Measurements from ENCODE around the gene HNRNPUL2. TPM values are rescaled to one million over a fixed set of nuclear protein-coding genes. Genes with fewer than 3 reads are reported as not detected.

The HNRNPUL2 gene
- total RNA-seq, 1 donor from 2014 or later = 63.6 TPM

DNA sequence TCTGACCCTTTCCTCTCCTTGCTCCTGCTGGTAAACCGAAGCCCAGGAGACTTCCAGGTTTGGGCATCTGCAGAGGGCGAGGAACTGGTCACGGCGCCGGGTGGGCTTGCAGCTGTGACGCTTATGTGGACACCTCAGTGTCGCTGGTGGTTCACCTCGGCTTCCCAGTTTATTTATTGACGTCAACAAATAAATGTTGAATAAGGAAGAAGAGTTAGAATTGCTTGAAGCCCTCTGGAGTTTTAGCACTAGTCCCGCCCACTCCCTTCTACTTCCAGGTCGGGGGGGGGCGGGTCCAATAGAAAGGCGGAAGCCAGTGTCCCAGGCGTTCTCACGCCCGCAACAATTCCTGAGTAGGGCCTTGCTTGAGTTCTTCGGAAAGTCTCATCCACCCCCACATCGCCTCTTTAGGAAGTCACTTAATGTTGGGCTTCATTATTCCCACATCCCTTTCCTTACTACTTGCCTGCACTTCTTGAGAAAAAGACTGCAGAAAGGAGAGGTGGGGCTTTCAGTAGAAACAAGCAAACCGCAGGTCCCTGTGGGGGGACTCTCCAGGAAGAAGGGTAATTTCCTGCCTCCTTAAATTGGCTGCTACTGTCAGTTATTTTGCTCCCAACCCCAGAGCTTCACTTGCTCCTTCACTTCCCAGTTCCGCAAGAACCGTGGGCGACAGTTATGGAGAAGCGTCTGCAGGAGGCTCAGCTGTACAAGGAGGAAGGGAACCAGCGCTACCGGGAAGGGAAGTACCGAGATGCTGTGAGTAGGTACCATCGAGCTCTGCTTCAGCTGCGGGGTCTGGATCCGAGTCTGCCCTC lies 1.1 kb upstream of the HNRNPUL2 start, which contains the start of gene TTC9C:
Gene TTC9C (plus strand): TSS at position 316 of the 818 bp plus-strand sequence. CDS start 363 bp downstream, at position 679.
- intact Hi-C loops (cut with micrococcal nuclease) = loop anchor here (1.0 kb wide), 8 partner anchors 26 to 152 kb away; partner anchors contain the start of genes LBHD1, NXF1, POLR2G and SLC3A2

GRCh38 chr11:62727872-62728170 lies 564 bp upstream of the HNRNPUL2 start:
- intact Hi-C loops (cut with micrococcal nuclease) = loop anchor here (1.0 to 2.0 kb wide), 19 partner anchors 19 to 152 kb away; partner anchors contain the start of genes C11orf98, CSKMT, GANAB and INTS5

GRCh38 chr11:62726915-62727164 lies 417 bp downstream of the HNRNPUL2 start:
- intact Hi-C loops (cut with micrococcal nuclease) = loop anchor here (1.0 to 2.0 kb wide), 11 partner anchors 18 to 136 kb away; partner anchors contain the start of genes C11orf98, CSKMT, GANAB and INTS5

GRCh38 chr11:62726156-62726914 lies 922 bp downstream of the HNRNPUL2 start:
- intact Hi-C loops (cut with micrococcal nuclease) = loop anchor here (2.0 kb wide), 2 partner anchors 62 to 136 kb away; partner anchors contain the start of genes C11orf98, CSKMT and TUT1

- intact Hi-C loops (cut with micrococcal nuclease) = loop anchor here (2.0 kb wide), 2 partner anchors 61 to 135 kb away; partner anchors contain the start of genes C11orf98, CSKMT and TUT1
Measured at GRCh38 chr11:62725646-62726045, 1.6 kb downstream of the HNRNPUL2 start.

DNA sequence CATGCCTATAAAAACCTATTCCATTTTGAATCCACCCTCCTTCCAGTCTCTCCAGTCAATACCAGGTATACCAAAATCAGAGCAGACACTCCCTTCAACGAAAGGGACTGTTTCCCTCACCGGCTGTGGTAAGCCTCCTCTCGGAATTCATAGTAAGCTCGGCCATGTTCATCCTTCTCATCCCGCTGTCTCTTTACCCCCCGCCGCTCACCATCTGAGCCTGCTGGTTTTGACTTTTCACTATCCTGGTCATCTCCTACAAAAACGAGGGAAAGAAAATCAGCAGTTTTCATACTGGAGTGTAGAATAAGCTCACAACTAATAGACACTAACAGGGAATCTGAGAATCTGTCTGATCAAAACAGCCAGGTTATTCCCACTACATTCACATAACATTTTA lies 3.1 kb downstream of the HNRNPUL2 start:
- intact Hi-C loops (cut with micrococcal nuclease) = no loop called here

DNA sequence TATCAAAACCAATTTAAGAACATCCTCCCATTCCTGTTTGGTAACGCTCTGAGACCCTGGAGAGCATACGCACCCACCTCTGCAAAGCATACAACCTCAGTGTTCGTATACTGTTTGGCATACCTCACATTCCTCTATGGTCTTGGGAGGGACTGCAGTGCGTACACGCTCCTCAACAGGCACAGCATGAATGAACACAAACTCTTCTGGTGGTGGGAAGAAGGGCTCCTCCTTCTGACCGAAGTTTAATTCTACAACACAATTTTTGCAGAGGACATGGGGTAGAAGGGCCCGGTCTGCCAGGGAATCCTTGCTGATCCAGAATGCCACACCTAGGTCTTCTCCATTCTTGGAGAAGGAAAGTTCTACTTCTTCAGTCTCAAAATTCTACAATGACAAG lies 5.3 kb downstream of the HNRNPUL2 start:
- intact Hi-C loops (cut with micrococcal nuclease) = no loop called here

DNA sequence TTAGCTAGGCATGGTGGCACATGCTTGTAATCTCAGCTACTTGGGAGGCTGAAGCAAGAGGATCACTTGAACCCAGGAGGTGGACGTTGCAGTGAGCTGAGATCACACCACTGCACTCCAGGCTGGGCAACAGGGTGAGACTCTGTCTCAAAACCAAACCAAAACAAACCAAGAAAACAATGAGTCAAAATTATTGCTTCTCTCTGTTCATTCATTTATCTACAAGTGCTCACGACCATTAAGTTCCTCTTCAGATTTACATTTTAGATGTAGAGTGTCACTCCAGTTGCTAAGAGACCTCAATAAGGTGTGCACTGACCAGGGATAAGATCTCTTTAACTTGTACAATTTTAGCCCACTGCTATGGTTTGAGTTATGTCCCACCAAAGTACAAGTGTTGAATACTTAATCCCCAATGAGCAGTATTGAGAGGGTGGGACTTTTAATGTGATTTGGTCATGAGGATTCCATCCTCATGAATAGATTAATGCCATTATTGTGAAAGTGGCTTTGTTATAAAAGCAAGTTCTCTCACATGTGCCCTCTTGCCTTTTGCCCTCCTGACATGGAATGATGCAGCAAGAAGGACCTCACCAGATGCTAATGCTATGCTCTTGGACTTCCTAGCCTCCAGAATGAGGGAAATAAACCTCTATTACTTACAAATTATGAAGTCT lies 7.8 kb downstream of the HNRNPUL2 start:
- intact Hi-C loops (cut with micrococcal nuclease) = no loop called here

- intact Hi-C loops (cut with micrococcal nuclease) = no loop called here
Measured at GRCh38 chr11:62716816-62717215, 10.4 kb downstream of the HNRNPUL2 start.

DNA sequence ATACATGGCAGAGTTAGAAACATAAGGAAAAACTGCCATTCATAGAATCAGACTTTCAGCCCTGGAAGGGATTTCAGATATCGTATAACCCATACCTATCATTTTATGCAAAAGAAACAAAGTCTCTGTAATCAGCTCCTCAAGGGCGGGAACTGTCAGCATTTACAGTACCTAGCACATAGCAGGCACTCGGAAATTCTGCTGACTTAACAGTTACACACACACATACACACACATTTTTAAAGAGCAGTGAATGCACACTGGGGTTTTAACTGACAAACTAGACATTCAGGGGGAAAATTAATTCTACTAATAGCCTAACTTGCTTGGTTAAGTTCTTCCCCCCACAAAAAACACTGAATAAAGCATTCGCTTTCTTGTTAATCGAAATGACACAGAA lies 11.1 kb downstream of the HNRNPUL2 start:
- intact Hi-C loops (cut with micrococcal nuclease) = no loop called here

- intact Hi-C loops (cut with micrococcal nuclease) = no loop called here
Measured at GRCh38 chr11:62715150-62716130, 11.8 kb downstream of the HNRNPUL2 start.

DNA sequence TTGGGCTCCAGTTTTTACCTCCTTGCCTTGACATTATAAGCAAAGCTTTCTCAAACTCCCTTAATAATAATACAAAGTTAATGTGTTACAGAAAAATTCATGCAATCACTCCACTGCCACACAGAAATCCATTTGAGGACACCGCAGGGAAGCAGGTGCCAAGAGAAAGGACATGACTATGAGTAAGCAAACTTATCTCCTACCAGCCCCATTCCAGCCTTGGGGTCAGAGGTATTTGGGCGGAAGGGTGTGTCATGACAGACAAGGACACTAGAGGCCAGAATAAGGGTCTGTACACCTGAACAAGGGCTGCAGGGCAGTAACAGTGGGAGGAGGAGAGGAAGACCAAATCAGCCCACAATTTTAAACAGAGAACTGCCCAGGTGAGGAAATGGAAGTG lies 13.9 kb downstream of the HNRNPUL2 start:
- intact Hi-C loops (cut with micrococcal nuclease) = no loop called here

GRCh38 chr11:62712861-62713260 lies 14.4 kb downstream of the HNRNPUL2 start:
- intact Hi-C loops (cut with micrococcal nuclease) = no loop called here

GRCh38 chr11:62712276-62712812 lies 14.9 kb downstream of the HNRNPUL2 start:
- intact Hi-C loops (cut with micrococcal nuclease) = no loop called here

GRCh38 chr11:62710001-62710345 lies 17.3 kb downstream of the HNRNPUL2 start:
- intact Hi-C loops (cut with micrococcal nuclease) = no loop called here

- intact Hi-C loops (cut with micrococcal nuclease) = loop anchor here (1.0 to 5.0 kb wide), 18 partner anchors 15 to 1478 kb away; partner anchors contain the start of genes C11orf98, CSKMT, EEF1G and EML3
Measured at GRCh38 chr11:62709247-62710000, 17.8 kb downstream of the HNRNPUL2 start.

DNA sequence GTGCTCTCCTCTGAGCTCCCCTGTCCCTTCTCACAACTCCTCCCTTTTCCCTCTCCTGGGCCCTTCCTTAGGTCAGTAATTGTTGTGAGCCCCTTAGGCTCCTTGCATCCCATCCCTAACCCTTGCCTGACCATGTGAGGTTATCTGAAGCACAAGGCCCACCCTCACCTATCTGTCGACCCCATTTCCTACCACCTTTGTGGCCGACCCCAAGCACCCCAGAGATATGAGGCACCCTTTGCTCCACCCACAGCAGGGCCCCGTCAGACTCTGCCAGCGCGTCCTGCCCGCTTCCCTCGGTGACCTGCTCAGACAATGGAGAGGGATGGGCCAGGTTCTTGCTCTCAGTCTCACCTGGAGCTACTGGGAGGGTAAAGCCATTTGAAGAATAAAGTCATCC lies 18.5 kb downstream of the HNRNPUL2 start:
- intact Hi-C loops (cut with micrococcal nuclease) = loop anchor here (1.0 to 5.0 kb wide), 18 partner anchors 14 to 1479 kb away; partner anchors contain the start of genes C11orf98, CSKMT, EEF1G and EML3

DNA sequence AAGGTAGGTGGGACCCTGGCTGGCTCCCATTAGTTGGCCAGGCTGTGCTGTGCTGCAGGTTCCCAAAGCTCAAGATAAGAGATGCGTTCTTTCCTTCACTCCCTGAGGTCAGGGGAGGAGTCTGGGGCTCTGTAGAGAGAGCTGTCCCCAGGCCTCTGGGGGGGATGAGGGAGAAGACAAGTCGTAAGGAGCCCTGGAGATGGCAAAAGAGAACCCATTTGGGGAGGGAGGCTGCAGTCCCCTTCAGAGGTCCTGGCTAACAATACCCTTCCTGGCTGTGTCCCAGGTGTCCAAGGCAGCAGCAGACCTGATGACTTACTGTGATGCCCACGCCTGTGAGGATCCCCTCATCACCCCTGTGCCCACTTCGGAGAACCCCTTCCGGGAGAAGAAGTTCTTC lies 18.9 kb downstream of the HNRNPUL2 start:
- intact Hi-C loops (cut with micrococcal nuclease) = loop anchor here (5.0 kb wide), 1 partner anchor 1479 kb away; the partner anchor contains the start of gene STIP1

DNA sequence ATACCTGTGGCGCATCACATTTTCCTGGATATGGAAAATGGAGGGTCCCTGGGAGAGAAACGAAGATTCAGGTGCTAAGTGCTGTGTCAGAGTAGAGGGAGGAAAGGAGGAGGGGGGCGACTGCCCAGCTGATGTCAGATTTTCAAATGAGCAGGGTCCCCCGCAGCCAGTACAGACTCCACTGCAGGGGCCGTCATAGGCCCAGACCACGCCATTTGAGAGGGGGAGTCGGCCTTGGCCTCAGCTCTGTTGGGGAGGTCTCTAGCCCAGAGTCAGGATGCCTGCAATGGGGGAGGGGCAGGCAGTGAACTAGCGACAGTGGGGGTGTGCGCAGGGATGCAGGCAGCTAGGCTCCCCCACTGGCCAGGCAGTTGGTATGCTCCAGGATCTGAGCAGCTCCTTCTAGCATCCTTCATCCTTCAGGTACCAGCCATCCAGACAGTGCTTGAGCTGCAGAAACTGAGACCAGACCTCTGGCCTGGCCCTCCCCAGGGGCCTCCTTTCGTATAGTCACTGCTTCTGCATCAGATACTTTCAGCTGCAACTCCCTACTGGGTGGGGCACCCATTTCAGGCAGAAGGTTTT lies 19.9 kb downstream of the HNRNPUL2 start, which contains the start of the genes BSCL2 and GNG3:
Gene BSCL2 (minus strand): TSS at position 148 of the 585 bp plus-strand sequence. CDS start 229 bp downstream, outside the sequence.
Gene GNG3 (plus strand): TSS at position 400 of the 585 bp plus-strand sequence. CDS start 620 bp downstream, outside the sequence.
- intact Hi-C loops (cut with micrococcal nuclease) = loop anchor here (5.0 kb wide), 1 partner anchor 1480 kb away; the partner anchor contains the start of gene STIP1
